ENCODE results near the gene SPRY1.
A peak's percentile ranks its signal among the peaks of the same experiment; 100 is the strongest.

The SPRY1 gene, protein sequence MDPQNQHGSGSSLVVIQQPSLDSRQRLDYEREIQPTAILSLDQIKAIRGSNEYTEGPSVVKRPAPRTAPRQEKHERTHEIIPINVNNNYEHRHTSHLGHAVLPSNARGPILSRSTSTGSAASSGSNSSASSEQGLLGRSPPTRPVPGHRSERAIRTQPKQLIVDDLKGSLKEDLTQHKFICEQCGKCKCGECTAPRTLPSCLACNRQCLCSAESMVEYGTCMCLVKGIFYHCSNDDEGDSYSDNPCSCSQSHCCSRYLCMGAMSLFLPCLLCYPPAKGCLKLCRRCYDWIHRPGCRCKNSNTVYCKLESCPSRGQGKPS

DNA sequence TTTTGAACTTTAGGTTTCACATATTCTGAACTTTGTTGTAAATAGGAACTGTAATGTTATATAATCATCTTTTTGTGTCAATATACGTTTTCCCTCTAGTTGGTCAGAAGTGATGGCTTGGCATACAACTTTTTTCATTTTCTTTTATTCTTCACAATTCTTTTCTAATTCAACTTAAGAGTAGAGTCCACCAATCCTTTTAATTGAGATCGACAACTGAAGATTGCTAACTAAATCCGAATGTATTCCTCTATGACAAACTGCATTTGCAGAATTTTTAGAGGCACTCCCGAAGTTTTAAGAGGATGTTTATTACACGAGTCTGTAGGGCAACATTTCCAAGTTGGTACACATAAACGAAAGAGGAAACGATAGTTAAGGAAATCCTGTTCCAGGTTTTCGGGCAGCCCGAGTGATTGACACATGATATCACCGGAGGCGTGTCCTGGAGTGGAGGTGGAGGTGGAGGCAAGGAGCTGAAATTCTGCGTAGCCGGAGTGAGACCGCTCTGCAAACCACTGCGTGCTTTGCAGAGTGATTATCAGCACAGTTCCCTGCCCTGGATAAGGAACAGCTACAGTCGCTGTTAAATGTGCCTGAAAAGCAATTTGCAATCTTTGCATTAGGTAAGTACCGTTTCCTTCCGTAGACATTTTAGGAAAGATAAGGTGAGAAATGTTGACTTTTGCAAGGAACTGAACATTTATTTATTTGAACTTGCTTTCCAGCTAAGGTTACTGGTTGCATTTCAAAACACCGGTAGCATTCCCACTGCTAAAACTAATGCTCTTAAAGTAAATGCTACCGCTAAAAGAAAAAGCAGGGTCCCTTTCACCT lies at the start of gene SPRY1:
SPRY1 (plus strand) TSS at position 489 of the 837 bp plus-strand sequence. CDS start 4,797 bp downstream, outside the sequence.
- peak; percentile 59 to 72 for DNase-seq (ENCODE audit: low read depth in 2 of 2)

DNA sequence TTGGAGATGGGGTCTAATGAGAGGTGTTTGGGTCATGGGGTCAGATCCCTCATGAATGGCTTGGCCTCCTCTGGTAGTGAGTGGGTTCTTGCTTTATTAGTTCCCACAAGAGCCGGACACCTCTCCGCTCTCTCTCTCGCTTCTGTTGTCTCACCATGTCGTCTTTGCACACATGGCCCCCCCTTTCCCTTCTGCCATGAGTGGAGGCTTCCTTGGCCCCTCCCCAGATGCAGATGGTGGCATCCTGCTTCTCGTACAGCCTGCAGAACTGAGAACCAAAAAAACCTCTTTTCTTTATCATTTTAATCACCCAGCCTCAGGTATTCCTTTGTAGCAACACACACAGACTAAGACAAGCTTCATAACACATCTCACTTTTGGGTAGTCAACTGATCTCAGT lies 49.6 kb upstream of the SPRY1 start:
- DNase-seq (ENCODE audit: low read depth in 2 of 2): no peak

DNA sequence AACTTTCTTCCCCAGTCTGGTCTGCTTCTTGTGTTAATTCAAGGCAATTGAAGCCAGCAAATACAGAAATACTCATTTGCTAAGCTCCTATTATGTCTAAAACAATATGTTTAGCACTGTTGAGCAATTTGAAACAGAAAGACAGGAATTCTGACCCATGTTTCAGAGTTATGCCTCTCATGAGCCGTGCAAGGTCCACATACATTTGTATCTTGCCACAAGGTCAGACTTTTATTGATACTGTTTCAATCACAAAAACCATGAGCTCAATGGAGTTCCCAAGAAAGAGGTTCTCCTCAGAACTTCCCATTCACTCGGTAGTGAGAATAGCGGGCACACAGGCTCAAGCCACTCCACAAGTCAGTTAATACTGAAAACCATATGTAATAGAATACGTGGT lies 47.6 kb upstream of the SPRY1 start:
- no peak for DNase-seq (ENCODE audit: low read depth in 2 of 2)

DNA sequence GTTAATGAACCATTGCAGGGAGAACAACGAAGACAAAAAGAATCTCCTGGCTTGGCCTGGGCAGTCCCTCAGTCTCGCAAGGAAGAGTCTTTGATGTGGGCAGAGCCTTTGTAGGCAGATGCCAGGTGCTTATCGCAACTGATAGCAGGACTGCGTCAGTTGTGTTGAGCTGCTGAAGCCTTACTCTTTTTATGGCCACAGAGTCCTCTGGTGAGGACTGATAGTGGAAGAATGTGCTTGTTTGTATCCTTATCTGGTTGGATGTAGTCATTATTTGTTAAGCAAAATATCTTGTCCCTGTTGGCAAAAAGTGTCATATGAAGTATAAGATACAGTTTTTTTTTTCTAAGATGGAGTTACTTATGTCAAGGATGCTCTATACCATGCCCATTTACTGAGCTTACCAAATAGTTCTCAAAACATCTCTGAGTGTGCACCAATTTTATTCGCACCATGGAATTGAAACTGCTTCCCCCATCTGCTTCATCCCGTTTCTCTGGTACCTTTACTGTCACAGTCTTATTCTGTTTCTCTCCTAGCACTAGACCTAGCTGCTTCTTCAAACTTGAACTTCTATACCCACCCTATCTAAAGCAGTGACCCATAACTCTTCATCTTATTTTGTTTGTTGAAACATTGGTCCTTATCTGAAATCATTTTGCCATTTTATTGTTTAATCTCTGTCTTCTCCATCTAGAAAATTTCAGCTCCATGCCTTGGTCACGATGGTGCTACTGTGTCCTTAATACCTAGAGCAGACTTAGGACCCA lies 47.0 kb upstream of the SPRY1 start:
- DNase-seq (ENCODE audit: low read depth in 2 of 2): no peak

DNA sequence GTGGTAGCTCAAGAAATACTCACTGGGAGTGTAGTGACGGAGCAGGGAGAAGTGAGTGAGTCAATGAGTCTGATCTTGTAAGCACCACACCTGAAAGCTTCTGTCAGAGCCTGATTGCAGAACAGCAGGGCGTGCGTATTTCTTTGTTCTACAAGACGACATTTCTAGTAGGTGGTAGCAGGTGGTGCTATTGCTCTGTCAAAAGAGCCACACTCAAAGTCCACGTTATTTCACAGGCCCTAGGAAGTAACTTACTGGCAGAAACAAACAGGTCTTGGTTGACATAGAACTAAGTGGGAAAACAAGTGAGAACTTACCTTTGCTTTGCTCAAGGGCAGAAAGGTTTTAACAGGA lies 46.4 kb upstream of the SPRY1 start:
- DNase-seq (ENCODE audit: low read depth in 2 of 2): no peak

DNA sequence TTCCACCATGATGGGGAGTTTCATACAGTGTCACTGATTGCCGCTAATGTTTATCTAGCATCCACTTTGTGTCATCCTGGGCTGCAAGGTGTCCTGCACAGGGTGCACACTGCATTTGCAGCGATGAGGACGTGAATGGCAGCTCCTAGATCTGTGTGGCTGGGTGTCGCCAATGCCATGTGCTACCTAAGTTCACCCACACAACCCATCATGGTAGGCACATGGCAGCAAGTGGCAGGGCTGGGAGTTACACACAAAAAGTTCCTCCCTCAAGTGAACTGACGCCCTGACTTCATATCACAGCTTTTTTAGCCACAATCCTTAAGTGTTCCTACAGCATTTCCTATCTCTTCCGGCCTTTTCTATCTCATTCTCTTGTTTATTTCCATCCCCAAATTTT lies 45.9 kb upstream of the SPRY1 start:
- no peak for DNase-seq (ENCODE audit: low read depth in 2 of 2)

DNA sequence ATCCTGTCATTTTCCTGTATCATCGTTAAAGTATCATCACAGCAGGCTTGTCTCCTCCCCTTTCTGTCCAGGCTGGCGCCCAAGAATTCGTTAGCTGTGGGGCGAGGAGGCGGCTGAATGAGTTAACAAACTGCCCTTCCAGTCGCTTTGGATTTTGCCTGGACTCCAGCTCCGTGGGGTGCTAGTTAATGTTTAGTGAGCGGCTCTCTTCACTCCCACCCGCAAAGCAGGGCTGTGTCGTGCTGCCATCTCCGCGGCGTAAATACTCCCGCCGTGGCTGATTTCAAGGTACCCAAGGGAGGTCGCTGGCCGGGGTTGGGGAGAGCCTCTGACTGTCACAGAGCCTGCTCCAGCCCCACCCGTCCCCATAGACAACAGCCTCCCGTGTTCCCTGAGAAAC lies 44.9 kb upstream of the SPRY1 start:
- no peak for DNase-seq (ENCODE audit: low read depth in 2 of 2)

DNA sequence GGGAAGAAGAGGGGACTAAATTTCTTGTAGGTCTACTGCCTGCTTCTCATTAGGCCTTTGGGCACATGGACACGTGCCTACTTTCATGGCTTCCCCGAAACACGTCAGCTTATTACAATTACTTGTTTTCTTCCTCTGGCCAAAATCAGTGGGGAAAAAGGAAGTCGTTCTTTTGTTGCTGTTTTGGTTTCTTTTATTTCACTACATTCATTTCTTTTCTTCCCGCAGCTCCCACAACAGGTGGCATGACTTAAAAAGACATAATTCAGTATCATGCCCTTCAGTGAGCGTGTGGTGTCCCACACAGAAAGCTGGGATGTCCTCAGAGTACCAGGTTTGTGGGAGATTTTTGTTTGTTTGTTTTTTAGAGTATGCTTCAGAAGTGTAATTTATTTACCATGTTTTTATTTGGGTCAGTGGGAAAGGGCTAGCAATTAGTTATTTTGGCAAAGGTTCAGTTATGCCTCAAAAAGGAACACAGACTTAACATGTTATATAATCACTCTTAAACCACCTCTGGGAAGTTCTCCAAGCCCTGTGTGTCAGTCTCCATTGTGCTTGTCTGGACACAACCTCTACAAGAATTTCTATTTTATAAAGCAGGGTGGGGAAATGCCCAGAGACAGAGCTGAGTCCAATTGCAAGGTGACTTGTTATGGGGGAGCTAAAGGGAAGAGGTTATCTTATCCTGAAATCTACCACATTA lies 44.2 kb upstream of the SPRY1 start:
- no peak for DNase-seq (ENCODE audit: low read depth in 2 of 2)

DNA sequence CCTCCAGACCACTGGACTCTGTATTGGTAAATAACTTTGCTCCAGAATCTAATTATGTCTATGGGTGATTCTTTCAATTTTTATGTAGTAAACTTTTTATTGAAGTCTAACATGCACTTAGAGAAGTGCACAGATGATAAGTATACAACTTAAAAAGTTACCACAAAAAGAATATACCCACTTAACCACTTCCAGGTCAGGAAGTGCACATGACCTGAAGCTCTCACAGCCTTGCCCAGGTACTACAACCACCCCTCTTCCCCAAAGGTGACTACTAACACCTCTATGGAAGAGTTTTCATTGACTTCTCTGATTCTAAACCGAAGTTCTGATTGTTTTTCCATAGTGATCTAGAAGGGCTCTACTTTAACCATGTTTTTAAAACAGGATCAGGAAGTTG lies 43.6 kb upstream of the SPRY1 start:
- DNase-seq (ENCODE audit: low read depth in 2 of 2): no peak

DNA sequence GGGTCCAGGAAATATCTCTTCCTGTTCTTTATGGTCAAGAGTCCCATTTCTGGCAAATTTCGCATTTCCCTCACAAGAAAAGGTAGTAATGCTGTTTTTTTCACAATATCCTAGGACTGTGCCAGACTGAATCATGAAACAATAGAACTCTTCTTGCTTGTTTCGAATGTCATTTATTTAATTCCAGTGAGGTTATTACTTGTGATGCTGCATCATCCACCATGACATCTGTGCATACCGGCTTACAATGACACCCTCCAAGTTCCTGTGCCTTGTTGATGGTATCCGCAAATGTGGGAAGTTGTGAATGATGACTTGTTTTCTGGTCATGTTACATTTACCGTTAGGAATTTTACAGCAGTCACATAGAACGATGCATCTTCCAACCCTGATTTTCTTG lies 42.9 kb upstream of the SPRY1 start:
- no peak for DNase-seq (ENCODE audit: low read depth in 2 of 2)

DNA sequence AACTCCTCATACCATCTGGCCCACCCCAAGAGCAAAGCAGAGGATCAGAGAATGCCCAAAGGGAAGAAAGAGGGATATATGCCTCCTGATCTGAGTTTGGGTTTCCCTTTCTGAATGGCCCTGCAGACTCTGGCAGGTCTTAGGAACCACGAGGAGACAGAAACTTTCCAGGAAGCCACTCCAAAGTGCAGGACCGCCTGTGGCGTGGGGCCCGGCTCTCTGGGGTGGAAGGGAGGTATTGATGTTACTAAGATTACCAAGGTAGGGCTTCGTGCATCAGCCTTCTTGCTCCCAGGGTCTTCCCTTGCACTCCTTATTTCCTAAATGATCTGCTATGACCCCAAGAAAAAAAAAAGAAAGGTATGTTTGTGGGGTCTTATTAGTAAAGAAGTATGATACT lies 41.9 kb upstream of the SPRY1 start:
- DNase-seq (ENCODE audit: low read depth in 2 of 2): no peak

DNA sequence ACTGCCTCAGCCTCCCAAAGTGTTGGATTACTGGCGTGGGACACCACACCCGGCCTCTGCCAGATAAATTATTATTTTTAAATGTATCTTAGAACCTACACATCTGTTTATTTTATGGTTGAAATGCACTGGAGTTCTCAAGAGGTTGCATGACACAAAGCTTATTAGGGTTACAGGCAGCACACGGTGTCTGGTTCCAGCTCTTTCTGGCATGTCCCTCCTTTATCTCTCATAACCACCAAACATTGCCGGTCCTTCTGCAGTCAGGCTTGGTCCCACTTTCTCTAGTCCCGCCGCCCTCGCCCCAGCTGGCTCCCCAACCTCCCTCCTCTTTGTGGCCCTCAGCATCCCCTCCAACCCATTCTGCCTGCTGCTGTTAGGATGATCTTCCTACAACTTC lies 39.7 kb upstream of the SPRY1 start:
- no peak for DNase-seq (ENCODE audit: low read depth in 2 of 2)

DNA sequence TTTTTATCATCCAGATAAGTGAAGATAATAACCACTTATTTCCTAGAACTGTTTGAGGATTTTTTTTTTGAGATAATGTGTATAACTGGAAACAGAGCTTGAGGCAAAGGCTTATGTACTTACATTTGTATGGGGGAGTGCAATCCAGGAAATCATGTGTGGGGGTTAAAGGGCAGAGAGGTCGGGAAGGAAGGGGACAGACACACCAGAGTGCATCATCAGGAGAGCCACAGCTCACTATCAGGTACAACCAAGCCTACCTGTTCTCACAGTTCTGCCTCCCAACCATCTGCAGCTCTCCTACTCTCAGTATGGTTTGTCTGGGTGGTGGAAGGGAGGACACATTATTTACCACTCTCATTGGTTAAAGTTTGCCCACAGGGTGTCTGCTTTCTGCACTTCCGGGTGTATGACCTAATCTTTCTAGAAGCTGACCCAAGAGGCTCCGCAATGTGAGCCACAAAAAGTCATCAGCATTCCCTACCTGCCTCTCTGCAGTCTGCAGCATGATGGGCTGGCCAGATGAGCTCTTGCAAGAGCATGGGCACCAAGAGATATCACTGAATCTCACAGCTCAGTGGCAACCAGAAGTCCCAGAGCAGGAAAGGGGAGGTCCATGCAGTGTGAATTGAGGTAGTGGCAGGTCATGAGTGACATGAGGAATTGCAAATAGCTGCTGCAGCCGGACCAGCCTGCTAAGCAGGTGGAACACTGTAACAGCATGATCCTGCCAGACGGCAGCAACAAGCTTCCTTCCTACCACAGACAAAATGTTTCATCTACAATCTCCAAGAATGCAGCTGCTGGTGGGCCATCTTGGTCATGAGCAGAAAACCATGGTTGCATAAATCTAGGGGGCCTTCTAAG lies 36.9 kb upstream of the SPRY1 start:
- DNase-seq (ENCODE audit: low read depth in 2 of 2): no peak

DNA sequence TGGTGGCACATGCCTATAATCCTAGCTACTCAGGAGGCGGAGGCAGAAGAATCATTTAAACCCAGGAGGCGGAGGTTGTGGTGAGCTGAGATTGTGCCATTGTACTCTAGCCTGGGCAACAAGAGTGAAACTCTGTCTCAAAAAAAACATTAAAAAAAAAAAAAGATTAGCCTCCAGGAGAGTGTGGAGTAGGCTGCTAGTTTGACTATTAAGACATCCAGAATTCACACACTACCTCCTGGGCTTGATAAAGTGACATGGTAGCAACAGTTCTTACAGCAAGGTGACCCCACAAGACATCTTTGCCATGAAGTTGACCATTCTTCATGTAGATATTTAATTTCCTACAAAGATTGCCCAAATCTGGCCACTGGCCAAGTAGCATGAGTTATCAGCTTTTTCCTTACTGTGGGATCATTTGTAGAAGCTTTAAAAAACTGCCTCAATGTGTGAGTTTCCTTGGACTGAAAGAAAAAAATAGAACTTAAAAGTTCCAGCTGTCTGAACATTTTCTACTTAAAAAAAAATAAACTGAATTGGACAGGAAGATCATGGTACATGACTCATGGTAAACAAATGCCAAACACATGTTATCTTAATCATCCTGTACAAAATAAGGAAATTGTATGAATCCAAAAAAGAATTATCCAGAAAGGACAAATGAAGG lies 35.3 kb upstream of the SPRY1 start:
- no peak for DNase-seq (ENCODE audit: low read depth in 2 of 2)

DNA sequence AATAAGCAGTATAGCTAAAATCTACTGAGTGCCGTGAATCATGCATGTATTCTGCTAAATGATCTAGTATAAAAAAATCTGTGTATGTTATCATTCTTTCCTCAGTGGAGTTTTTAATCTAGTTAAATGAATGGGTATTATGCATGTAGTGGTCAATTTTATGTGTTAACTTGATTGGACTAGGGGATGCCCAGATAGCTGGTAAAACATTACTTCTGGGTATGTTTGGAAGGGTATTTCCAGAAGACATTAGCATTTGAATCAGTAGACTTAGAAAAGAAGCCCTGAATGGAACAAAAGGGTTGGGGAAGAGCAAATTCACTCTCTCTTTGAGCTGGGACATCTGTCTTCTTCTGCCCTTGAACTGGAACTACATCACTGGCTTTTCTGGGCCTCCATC lies 34.5 kb upstream of the SPRY1 start:
- no peak for DNase-seq (ENCODE audit: low read depth in 2 of 2)

DNA sequence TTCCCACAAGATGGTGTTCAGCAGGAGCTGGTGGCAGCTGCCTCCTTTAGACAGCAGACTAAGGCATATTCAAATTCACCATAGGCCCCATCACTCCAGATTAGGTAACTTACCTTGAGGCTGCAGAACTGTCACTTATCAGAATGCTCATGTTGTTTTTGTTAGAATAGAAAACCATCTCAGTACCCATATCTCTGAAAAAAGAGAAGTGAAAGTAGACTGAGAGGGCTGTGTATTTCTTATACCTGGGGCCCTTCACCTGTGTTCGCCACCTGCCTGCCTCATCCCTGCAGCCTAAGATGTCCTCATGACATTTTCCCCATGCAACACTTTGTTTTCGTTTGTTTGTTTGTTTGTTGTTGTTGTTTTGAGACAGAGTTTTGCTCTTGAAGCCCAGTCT lies 32.9 kb upstream of the SPRY1 start:
- no peak for DNase-seq (ENCODE audit: low read depth in 2 of 2)

DNA sequence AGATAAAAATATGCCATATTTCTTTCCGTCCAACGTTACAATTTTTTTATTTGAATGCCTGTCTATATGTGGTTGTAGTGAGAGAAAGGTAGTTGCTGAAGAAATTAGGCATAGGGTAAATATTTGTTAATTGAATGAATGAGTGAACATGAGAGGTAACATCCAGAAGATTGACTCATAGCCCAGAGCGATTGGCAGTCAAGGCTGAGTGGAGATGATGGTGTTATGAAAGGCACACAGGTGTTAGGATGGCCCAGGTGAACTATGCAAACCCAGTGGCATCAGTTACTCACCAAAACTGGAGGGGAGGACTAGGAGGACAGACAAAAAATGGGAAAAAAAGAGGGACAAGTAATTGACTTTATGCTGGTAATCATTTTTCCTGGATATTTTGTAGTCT lies 31.7 kb upstream of the SPRY1 start:
- DNase-seq (ENCODE audit: low read depth in 2 of 2): no peak

DNA sequence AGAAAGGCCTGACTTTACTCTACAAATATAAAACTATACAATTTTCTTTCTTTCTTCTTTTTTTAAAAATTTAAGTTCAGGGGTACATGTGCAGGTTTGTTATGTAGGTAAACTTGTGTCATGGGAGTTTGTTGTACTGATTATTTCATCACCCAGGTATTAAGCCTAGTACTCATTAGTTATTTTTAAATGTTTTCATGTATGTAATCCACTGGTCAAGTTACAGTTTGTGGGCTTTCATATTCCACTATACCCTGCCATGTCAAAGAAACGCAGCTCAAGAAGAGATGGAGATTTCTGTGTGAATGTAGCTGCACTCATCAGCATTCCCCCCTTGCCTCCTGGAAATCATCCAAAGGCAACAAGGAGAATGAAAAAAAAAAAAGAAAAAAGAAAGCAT lies 31.2 kb upstream of the SPRY1 start:
- DNase-seq (ENCODE audit: low read depth in 2 of 2): no peak

DNA sequence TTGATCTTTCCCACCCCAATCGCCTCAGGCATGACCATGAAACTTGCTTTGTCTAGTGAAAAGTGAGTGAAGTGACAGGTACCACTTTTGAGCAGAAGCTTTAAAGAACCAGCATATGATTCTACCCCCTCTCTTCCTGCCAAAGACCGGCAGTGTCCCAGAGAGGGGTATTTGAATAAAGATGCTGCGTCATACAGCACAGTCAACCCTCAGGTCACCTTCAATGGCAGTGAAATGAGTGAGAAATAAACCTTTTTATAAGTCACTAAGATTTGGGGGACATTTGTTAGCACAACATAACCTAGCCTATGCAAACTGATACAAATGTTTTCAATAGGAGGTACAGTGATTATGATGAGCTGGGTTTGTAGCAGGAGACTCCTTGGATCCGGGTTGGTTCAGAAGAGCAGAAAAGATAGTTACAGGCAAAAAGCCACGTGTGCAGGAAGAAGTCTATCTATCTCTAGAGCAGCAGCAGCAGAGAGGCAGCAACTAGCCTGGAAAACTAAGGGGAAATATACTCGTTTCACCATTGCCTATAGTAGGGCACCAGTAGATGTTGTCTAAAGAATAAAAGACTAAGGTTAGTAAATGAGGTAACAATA lies 30.3 kb upstream of the SPRY1 start:
- DNase-seq (ENCODE audit: low read depth in 2 of 2): no peak

DNA sequence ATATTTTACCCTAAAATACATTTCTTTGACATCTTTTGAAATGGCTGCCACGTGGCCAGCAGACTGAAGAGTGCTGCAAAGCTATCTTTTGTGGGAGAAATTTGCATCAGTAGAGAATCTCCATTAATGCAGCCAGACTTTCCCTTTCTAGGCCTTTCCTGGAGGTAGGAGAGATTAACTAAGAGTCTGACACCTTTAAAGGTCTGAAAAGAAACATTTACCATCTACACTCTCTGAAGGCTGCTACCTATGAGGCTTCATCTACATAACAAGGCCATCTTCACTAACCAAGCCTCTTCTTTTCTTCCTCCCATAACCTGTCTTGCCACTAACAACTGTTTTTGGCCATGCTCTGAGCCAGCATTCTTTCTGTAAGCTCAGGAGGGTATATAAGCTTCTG lies 17.8 kb upstream of the SPRY1 start:
- no peak for DNase-seq (ENCODE audit: low read depth in 2 of 2)

All from stimulated activated CD4-positive, alpha-beta T cell treated with anti-CD3 and anti-CD28 coated beads, Interleukin-4, amount 100 ng/mL, for 48 hours (primary cell).